ENCODE results near the gene C4BPB.

DNA sequence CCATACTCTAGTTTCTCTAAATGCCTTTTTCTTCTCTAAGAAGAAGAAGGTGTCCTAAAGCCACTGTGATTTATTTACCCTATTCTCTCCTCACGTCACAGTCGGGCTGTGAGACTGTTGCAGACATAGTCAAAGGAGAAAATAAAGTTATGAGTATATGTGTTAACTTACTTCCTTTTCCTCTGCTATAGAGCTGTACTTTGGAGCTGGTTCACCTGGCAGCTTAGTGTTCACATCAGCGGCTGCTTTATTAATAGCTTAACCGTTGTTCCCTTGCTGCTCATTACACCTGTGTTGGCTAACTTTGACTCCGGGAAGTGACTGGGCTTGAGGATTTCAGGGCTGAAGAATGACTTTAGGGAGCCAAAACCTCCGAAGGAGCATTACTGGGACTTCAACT lies 32.0 kb upstream of the C4BPB start:
- TF ChIP-seq POLR2AphosphoS5 (IDR thresholded peaks at IDR 0.05; ENCODE audit: low read depth, low read length) (no peak), TAF1 (IDR thresholded peaks at IDR 0.05; ENCODE audit: borderline replicate concordance, insufficient read depth, low read length) (no peak), SIN3A (IDR thresholded peaks at IDR 0.05; ENCODE audit: borderline replicate concordance, insufficient read depth, low read length) (no peak)
- TF ChIP-seq, protein P1, sequence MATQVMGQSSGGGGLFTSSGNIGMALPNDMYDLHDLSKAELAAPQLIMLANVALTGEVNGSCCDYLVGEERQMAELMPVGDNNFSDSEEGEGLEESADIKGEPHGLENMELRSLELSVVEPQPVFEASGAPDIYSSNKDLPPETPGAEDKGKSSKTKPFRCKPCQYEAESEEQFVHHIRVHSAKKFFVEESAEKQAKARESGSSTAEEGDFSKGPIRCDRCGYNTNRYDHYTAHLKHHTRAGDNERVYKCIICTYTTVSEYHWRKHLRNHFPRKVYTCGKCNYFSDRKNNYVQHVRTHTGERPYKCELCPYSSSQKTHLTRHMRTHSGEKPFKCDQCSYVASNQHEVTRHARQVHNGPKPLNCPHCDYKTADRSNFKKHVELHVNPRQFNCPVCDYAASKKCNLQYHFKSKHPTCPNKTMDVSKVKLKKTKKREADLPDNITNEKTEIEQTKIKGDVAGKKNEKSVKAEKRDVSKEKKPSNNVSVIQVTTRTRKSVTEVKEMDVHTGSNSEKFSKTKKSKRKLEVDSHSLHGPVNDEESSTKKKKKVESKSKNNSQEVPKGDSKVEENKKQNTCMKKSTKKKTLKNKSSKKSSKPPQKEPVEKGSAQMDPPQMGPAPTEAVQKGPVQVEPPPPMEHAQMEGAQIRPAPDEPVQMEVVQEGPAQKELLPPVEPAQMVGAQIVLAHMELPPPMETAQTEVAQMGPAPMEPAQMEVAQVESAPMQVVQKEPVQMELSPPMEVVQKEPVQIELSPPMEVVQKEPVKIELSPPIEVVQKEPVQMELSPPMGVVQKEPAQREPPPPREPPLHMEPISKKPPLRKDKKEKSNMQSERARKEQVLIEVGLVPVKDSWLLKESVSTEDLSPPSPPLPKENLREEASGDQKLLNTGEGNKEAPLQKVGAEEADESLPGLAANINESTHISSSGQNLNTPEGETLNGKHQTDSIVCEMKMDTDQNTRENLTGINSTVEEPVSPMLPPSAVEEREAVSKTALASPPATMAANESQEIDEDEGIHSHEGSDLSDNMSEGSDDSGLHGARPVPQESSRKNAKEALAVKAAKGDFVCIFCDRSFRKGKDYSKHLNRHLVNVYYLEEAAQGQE (IDR thresholded peaks at IDR 0.05; ENCODE audit: insufficient read depth in 1 of 2, low read depth in 2 of 2, low read length in 2 of 2) = no peak
